GM12878 (cell line): ENCODE measurements around the gene DNAH3. TPM values are rescaled to one million over a fixed set of nuclear protein-coding genes. Genes with fewer than 3 reads are reported as not detected.

ENCODE experiments used
- ATAC-seq: fragments of 200-7000 bp; cut with Tn5 transposase; 3 replicates; pipeline ENCODE4 v1.9.1; 2020; ENCODE audit warnings: mild to moderate bottlenecking, moderate library complexity
- BruUV-seq: library from RNA; stranded (reverse); fragments of 400-500 nt; replicated peaks from 2 replicates; lab custom pipeline; 2021; lab: Mats Ljungman, UMichigan
- CTCF ChIA-PET: fragments of 300-600 bp; sonication (Branson Sonifier 250); formaldehyde crosslinking; extraction: SDS; loops from one replicate; lab custom pipeline; 2021; ENCODE audit warnings: inconsistent platforms; lab: Yijun Ruan, JAX
- POLR2A ChIA-PET: fragments of 350-600 bp; formaldehyde crosslinking; extraction: SDS; loops from one replicate; lab custom pipeline; 2021; ENCODE audit warnings: inconsistent platforms; lab: Charles Lee
- RAD21 ChIA-PET: fragments of 300-600 bp; sonication (Branson Sonifier 250); formaldehyde crosslinking; loops from one replicate; lab custom pipeline; 2023; ENCODE audit warnings: antibody characterized with exemption; ENCODE audit not compliant: unreplicated experiment; lab: Charles Lee
- SMC1A ChIA-PET: fragments of 300-600 bp; sonication (Branson Sonifier 250); formaldehyde crosslinking; loops from one replicate; lab custom pipeline; 2023; ENCODE audit not compliant: unreplicated experiment, uncharacterized antibody; lab: Charles Lee
- DNase-seq: peaks from one replicate; pipeline ENCODE4 v3.0.0-alpha.2; 2011; ENCODE audit warnings: low read depth, low spot score
- FAIRE-seq: peaks from 3 replicates; lab custom pipeline; 2011; peaks lifted over from hg19 to GRCh38; lab: Jason Lieb, UNC
- H2AFZ ChIP-seq: 2 replicates; pipeline ENCODE4 v1.6.0; 2011; ENCODE audit warnings: low read depth, low read length, control low read depth; ENCODE audit not compliant: control insufficient read depth
- H3K27ac ChIP-seq: 2 replicates; pipeline ENCODE4 v1.5.1; 2011; ENCODE audit warnings: control low read depth; ENCODE audit not compliant: control insufficient read depth, insufficient read depth
- H3K27me3 ChIP-seq, 2 experiments: replicated peaks in 1 of 2; 2 replicates each; pipeline versions ENCODE4 v1.6.0 to v1.6.1; 2011; ENCODE audit warnings: low read length in 1 of 2; ENCODE audit not compliant: control insufficient read depth in 2 of 2, insufficient read depth in 2 of 2
- H3K36me3 ChIP-seq, 2 experiments: 2 replicates each; pipeline ENCODE4 v1.5.1; 2011; ENCODE audit warnings: low read length in 1 of 2; ENCODE audit not compliant: control insufficient read depth in 2 of 2, insufficient read depth in 2 of 2
- H3K4me1 ChIP-seq: 2 replicates; pipeline ENCODE4 v1.6.1; 2011; ENCODE audit warnings: mild to moderate bottlenecking, low read length, moderate library complexity, mixed read lengths; ENCODE audit not compliant: control insufficient read depth, insufficient read depth
- H3K4me2 ChIP-seq: 2 replicates; pipeline ENCODE4 v1.6.0; 2011; ENCODE audit warnings: control low read depth; ENCODE audit not compliant: control insufficient read depth, insufficient read depth
- H3K4me3 ChIP-seq: fragments of 200-600 bp; sonication (generic); 2 replicates; pipeline ENCODE4 v1.5.1; 2016
- H3K79me2 ChIP-seq: 2 replicates; pipeline ENCODE4 v1.6.0; 2011; ENCODE audit warnings: low read length; ENCODE audit not compliant: control insufficient read depth, insufficient read depth
- H3K9ac ChIP-seq: 2 replicates; pipeline ENCODE4 v1.8.0; 2011; ENCODE audit warnings: low read length, control low read depth, mixed read lengths; ENCODE audit not compliant: control insufficient read depth, insufficient read depth
- H3K9me3 ChIP-seq: replicated peaks from 3 replicates; pipeline ENCODE4 v1.5.1; 2011; ENCODE audit warnings: mild to moderate bottlenecking, low read length; ENCODE audit not compliant: control insufficient read depth, insufficient read depth
- H4K20me1 ChIP-seq: 2 replicates; pipeline ENCODE4 v1.6.0; 2011; ENCODE audit not compliant: control insufficient read depth, insufficient read depth
- ATF3 ChIP-seq: IDR thresholded peaks from 2 replicates; pipeline ENCODE4 v1.6.1; 2011; ENCODE audit warnings: low read depth, mild to moderate bottlenecking, low read length, moderate library complexity, borderline replicate concordance; ENCODE audit errors: extremely low read depth
- BCL11A ChIP-seq: IDR thresholded peaks from 2 replicates; pipeline ENCODE4 v1.6.1; 2011; ENCODE audit warnings: low read depth, low read length
- CREM ChIP-seq: IDR thresholded peaks from 2 replicates; pipeline ENCODE4 v1.6.1; 2014; ENCODE audit warnings: antibody characterized with exemption, low read depth
- EGR1 ChIP-seq, 2 experiments: IDR thresholded peaks; 1 replicate in 1 of 2; 2 replicates in 1 of 2; pipeline ENCODE4 v1.6.1; 2011 to 2012; ENCODE audit warnings: low read depth in 2 of 2, low read length in 2 of 2, borderline replicate concordance in 1 of 2, mild to moderate bottlenecking in 1 of 2, moderate library complexity in 1 of 2
- GABPA ChIP-seq: IDR thresholded peaks from 2 replicates; pipeline ENCODE4 v1.6.1; 2014; ENCODE audit warnings: antibody characterized with exemption, low read depth, mild to moderate bottlenecking, inconsistent platforms
- HDGF ChIP-seq: fragments of 450-650 bp; IDR thresholded peaks from 2 replicates; pipeline ENCODE4 v1.6.1; 2016; ENCODE audit warnings: antibody characterized with exemption
- MLLT1 ChIP-seq: fragments of 450-650 bp; IDR thresholded peaks from 2 replicates; pipeline ENCODE4 v1.6.1; 2016; ENCODE audit warnings: mild to moderate bottlenecking
- MTA2 ChIP-seq: fragments of 450-650 bp; IDR thresholded peaks from 2 replicates; pipeline ENCODE4 v1.6.1; 2016; ENCODE audit warnings: low read depth, mild to moderate bottlenecking, moderate library complexity
- RAD51 ChIP-seq: fragments of 450-650 bp; IDR thresholded peaks from 2 replicates; pipeline ENCODE4 v1.6.1; 2016; ENCODE audit warnings: moderate library complexity, mild to moderate bottlenecking, inconsistent platforms
- RCOR1 ChIP-seq: conservative IDR thresholded peaks from 2 replicates; pipeline ENCODE4 v1.6.1; 2012; ENCODE audit warnings: low read depth, low read length, improper control_type of control experiment
- RFX5 ChIP-seq: IDR thresholded peaks from 2 replicates; pipeline ENCODE4 v1.6.1; 2011; ENCODE audit warnings: low read depth, low read length, improper control_type of control experiment
- TBL1XR1 ChIP-seq: IDR thresholded peaks from 2 replicates; pipeline ENCODE4 v1.6.1; 2012; ENCODE audit warnings: low read depth, low read length, improper control_type of control experiment
- TCF7 ChIP-seq: IDR thresholded peaks from 2 replicates; pipeline ENCODE4 v1.6.1; 2014; ENCODE audit warnings: antibody characterized with exemption, borderline replicate concordance
- YY1 ChIP-seq: IDR thresholded peaks from 2 replicates; pipeline ENCODE4 v1.6.1; 2011; ENCODE audit warnings: low read depth, mild to moderate bottlenecking, low read length
- WGBS: methylation state at CpG from one replicate; pipeline ENCODE4 v1.1.6; 2016; ENCODE audit warnings: low lambda C conversion rate; ENCODE audit not compliant: insufficient replicate concordance, insufficient coverage; ENCODE audit errors: missing lambda C conversion rate; 5-methylcytosine and 5-hydroxymethylcytosine counted together
- in situ Hi-C: fragments of 300-500 bp; cut with MboI; formaldehyde crosslinking; loops from 9 replicates; pipeline ENCODE4 v1.14.3; 2018; ENCODE audit warnings: mixed read lengths
- intact Hi-C: fragments of 100-400 bp; cut with micrococcal nuclease; formaldehyde crosslinking; loops from one replicate; pipeline ENCODE4 v1.14.2; 2022; ENCODE audit not compliant: unreplicated experiment
- polyA plus RNA-seq, 11 experiments: library from polyadenylated mRNA; depleted of rRNA in 4 of 11; unstranded in 6 of 11; stranded (reverse) in 5 of 11; fragments of >200 nt; fragmentation: Nextera tagmentation in 4 of 11; fragmentation: Illumina TruSeq in 1 of 11; extraction: Ambion mirVana in 4 of 11; extraction: Trizol in 1 of 11; gene quantifications; 1 replicate in 1 of 11; 2 replicates in 10 of 11; pipeline versions ENCODE4 v1.2.1 to v1.2.3, GENCODE V29; 2011 to 2016; ENCODE audit warnings: inconsistent platforms in 2 of 11, missing spikeins in 2 of 11, low read depth in 1 of 11
- total RNA-seq, 4 experiments: library from RNA; depleted of rRNA in 3 of 4; stranded (reverse); fragments of >200 nt in 3 of 4; fragmentation: Illumina TruSeq in 1 of 4; extraction: Trizol in 1 of 4; gene quantifications; 2 replicates each; pipeline versions ENCODE4 v1.2.1 to v1.2.3, GENCODE V29; 2013 to 2021

DNAH3 gene
- total and polyA plus RNA-seq, 10 of the 15 experiments (the other 5 are each of a cell fraction or from before 2014, with no cell fraction given): under 0.01 to 0.04 (median 0.04) TPM; not detected in 5

- TF ChIP-seq RAD51: no peak
Measured at GRCh38 chr16:21150375-21151001, at the start of gene DNAH3 (continued).

GRCh38 chr16:21199607-21200218 lies 49.1 kb upstream of the DNAH3 start:
- Histone ChIP-seq H3K27ac (no peak overlapping the region), H3K4me1 (peaks cover 3% of the 10 kb centered on the region; the same call in 1 of the 2 replicates), H3K27me3 (no peaks in the 10 kb centered on the region), H4K20me1 (no peaks in the 10 kb centered on the region), H3K9ac (no peak overlapping the region), H2AFZ (no peak overlapping the region), H3K4me3 (no peak overlapping the region), H3K9me3 (no peaks in the 10 kb centered on the region), H3K79me2 (no peaks in the 10 kb centered on the region), H3K4me2 (no peak overlapping the region), H3K36me3 (no peaks in the 10 kb centered on the region)
- in situ Hi-C loops (no loop called here), intact Hi-C loops (no loop called here)
- DNase-seq (no peak), FAIRE-seq (no peak), ATAC-seq (no peak)
- TF ChIP-seq YY1 (no peak), HDGF (no peak)
- ChIA-PET SMC1A (interaction anchor here (0.7 to 1.3 kb wide), 4 partner anchors 9 to 80 kb away, joined by 3 read pairs; partner anchors contain the start of gene ZP2), POLR2A (no interaction called here), CTCF (interaction anchor here (1.2 to 2.9 kb wide), 2 partner anchors 11 to 101 kb away, joined by 5 to 7 read pairs; no protein-coding TSS in a partner anchor), RAD21 (interaction anchor here (1.2 to 1.4 kb wide), 2 partner anchors 11 to 101 kb away, joined by 3 read pairs; no protein-coding TSS in a partner anchor)
- 24% methylated on average over 5 of the region's 5 CpGs for WGBS
- no TSS peak for BruUV-seq

- Histone ChIP-seq H3K4me2 (no peak overlapping the region), H4K20me1 (no peaks in the 10 kb centered on the region), H3K4me1 (peaks cover 3% of the 10 kb centered on the region; the same call in 1 of the 2 replicates), H2AFZ (no peak overlapping the region), H3K27ac (no peak overlapping the region), H3K9me3 (no peaks in the 10 kb centered on the region), H3K9ac (no peak overlapping the region), H3K79me2 (no peaks in the 10 kb centered on the region), H3K4me3 (no peak overlapping the region), H3K27me3 (no peaks in the 10 kb centered on the region), H3K36me3 (no peaks in the 10 kb centered on the region)
- BruUV-seq: no TSS peak
- ChIA-PET POLR2A (no interaction called here), RAD21 (no interaction called here), SMC1A (interaction anchor here (1.0 kb wide), 1 partner anchor 103 kb away, joined by 6 read pairs; no protein-coding TSS in a partner anchor), CTCF (interaction anchor here (0.6 to 3.4 kb wide), 4 partner anchors 9 to 103 kb away, joined by 3 to 14 read pairs (median 3); no protein-coding TSS in a partner anchor)
- intact Hi-C loops (no loop called here), in situ Hi-C loops (no loop called here)
- ATAC-seq (no peak), DNase-seq (no peak), FAIRE-seq (no peak)
- WGBS: 23% methylated on average over 3 of the region's 3 CpGs
- TF ChIP-seq CREM (no peak), ATF3 (no peak), GABPA (no peak), BCL11A (no peak), MTA2 (no peak), EGR1 (IDR thresholded peaks at IDR 0.05; ENCODE audit: borderline replicate concordance in 1 of 2, low read depth in 2 of 2, low read length in 2 of 2) (no peak), TCF7 (no peak), TBL1XR1 (no peak), MLLT1 (no peak), RCOR1 (no peak), RFX5 (no peak)
Measured at GRCh38 chr16:21197621-21198020, 47.0 kb upstream of the DNAH3 start.
